Liver (tissue), 9 donors: Measurements from ENCODE around the gene VASN. TPM values are rescaled to one million over a fixed set of nuclear protein-coding genes. Genes with fewer than 3 reads are reported as not detected.

Experiments
- DNase-seq: peaks from one replicate; pipeline ENCODE4 v3.0.0-alpha.2; 2017; ENCODE audit warnings: low spot score
- H3K27ac ChIP-seq, 2 donors: one replicate each; pipeline ENCODE4 v1.7.0; 2013; ENCODE audit warnings: inconsistent platforms in 2 of 2, low read length in 2 of 2, control low read depth in 1 of 2, low read depth in 1 of 2, mild to moderate bottlenecking in 1 of 2
- H3K27me3 ChIP-seq, 4 donors: one replicate each; pipeline versions ENCODE4 v1.6.1 to v1.7.0; 2013; ENCODE audit warnings: low read length in 3 of 4, inconsistent platforms in 1 of 4, mild to moderate bottlenecking in 1 of 4, moderate library complexity in 1 of 4; ENCODE audit not compliant: control insufficient read depth in 4 of 4, insufficient read depth in 4 of 4
- H3K36me3 ChIP-seq, 4 donors: one replicate each; pipeline versions ENCODE4 v1.6.1 to v1.7.0; 2013; ENCODE audit warnings: low read length in 3 of 4, mild to moderate bottlenecking in 3 of 4, low read depth in 1 of 4, moderate library complexity in 1 of 4; ENCODE audit not compliant: control insufficient read depth in 4 of 4, insufficient read depth in 3 of 4
- H3K4me1 ChIP-seq, 4 donors: one replicate each; pipeline versions ENCODE4 v1.6.1 to v1.7.0; 2013; ENCODE audit warnings: low read length in 3 of 4, mild to moderate bottlenecking in 3 of 4, moderate library complexity in 1 of 4; ENCODE audit not compliant: control insufficient read depth in 4 of 4, insufficient read depth in 4 of 4
- H3K4me3 ChIP-seq, 3 donors: one replicate each; pipeline versions ENCODE4 v1.6.1 to v1.7.0; 2013; ENCODE audit warnings: low read length in 3 of 3, control low read depth in 1 of 3, low read depth in 1 of 3, mild to moderate bottlenecking in 1 of 3
- H3K9ac ChIP-seq, 2 donors: one replicate each; pipeline ENCODE4 v1.7.0; 2013; ENCODE audit warnings: low read length in 2 of 2, mild to moderate bottlenecking in 2 of 2, moderate library complexity in 2 of 2, control low read depth in 1 of 2, low read depth in 1 of 2
- H3K9me3 ChIP-seq, 4 donors: one replicate each; pipeline versions ENCODE4 v1.6.1 to v1.7.0; 2013; ENCODE audit warnings: low read length in 3 of 4; ENCODE audit not compliant: control insufficient read depth in 4 of 4
- EGR1 ChIP-seq, 2 donors: IDR thresholded peaks; 2 replicates each; pipeline ENCODE4 v1.6.1; 2016 to 2018; ENCODE audit warnings: antibody characterized with exemption in 2 of 2, low read depth in 2 of 2
- FOXA1 ChIP-seq: IDR thresholded peaks from 2 replicates; pipeline ENCODE4 v1.6.1; 2016; ENCODE audit warnings: antibody characterized with exemption
- FOXA2 ChIP-seq: IDR thresholded peaks from 2 replicates; pipeline ENCODE4 v1.6.1; 2016; ENCODE audit warnings: antibody characterized with exemption
- GABPA ChIP-seq, 2 donors: IDR thresholded peaks in 1 of 2; conservative IDR thresholded peaks in 1 of 2; 2 replicates each; pipeline ENCODE4 v1.6.1; 2016; ENCODE audit warnings: antibody characterized with exemption in 2 of 2, mild to moderate bottlenecking in 1 of 2, moderate library complexity in 1 of 2
- HNF4A ChIP-seq, 2 donors: conservative IDR thresholded peaks; 2 replicates each; pipeline ENCODE4 v1.6.1; 2016; ENCODE audit warnings: antibody characterized with exemption in 2 of 2, mild to moderate bottlenecking in 2 of 2
- HNF4G ChIP-seq: IDR thresholded peaks from 2 replicates; pipeline ENCODE4 v1.6.1; 2016; ENCODE audit warnings: antibody characterized with exemption
- JUND ChIP-seq, 2 donors: IDR thresholded peaks; 2 replicates each; pipeline ENCODE4 v1.6.1; 2016; ENCODE audit warnings: antibody characterized with exemption in 2 of 2
- NR2F2 ChIP-seq: IDR thresholded peaks from 2 replicates; pipeline ENCODE4 v1.6.1; 2016; ENCODE audit warnings: antibody characterized with exemption
- RAD21 ChIP-seq, 2 donors: IDR thresholded peaks; 2 replicates each; pipeline ENCODE4 v1.6.1; 2016; ENCODE audit warnings: antibody characterized with exemption in 2 of 2, mild to moderate bottlenecking in 2 of 2
- RXRA ChIP-seq, 2 donors: IDR thresholded peaks; 2 replicates each; pipeline ENCODE4 v1.6.1; 2017 to 2018; ENCODE audit warnings: antibody characterized with exemption in 2 of 2, mild to moderate bottlenecking in 1 of 2
- SP1 ChIP-seq: IDR thresholded peaks from 2 replicates; pipeline ENCODE4 v1.6.1; 2018; ENCODE audit warnings: antibody characterized with exemption, mild to moderate bottlenecking
- TAF1 ChIP-seq: conservative IDR thresholded peaks from 2 replicates; pipeline ENCODE4 v1.6.1; 2016; ENCODE audit warnings: antibody characterized with exemption, mild to moderate bottlenecking
- WGBS: extraction: QIAGEN DNeasy Blood & Tissue Kit; methylation state at CpG from one replicate; pipeline ENCODE4 v1.1.7; 2013; 5-methylcytosine and 5-hydroxymethylcytosine counted together
- polyA plus RNA-seq, 2 donors: library from polyadenylated mRNA; stranded (reverse) in 1 of 2; unstranded in 1 of 2; fragments of 200-250 nt in 1 of 2; fragments of >200 nt in 1 of 2; fragmentation: Nextera tagmentation in 1 of 2; extraction: Ambion mirVana in 1 of 2; gene quantifications; one replicate each; pipeline versions ENCODE4 v1.2.1 to v1.2.3, GENCODE V29; 2013 to 2015
- total RNA-seq, 2 donors: library from RNA; depleted of rRNA; stranded (reverse); fragments of >200 nt; gene quantifications; one replicate each; pipeline ENCODE4 v1.2.3, GENCODE V29; 2014
- TF ChIP-seq, protein P1 (sequence below): IDR thresholded peaks from 2 replicates; pipeline ENCODE4 v1.6.1; 2016; ENCODE audit warnings: antibody characterized with exemption
- TF ChIP-seq, protein P2 (sequence below): fragments of 150-350 bp; IDR thresholded peaks from 2 replicates; pipeline ENCODE4 v1.5.1; 2017; ENCODE audit warnings: improper control_type of control experiment, low read depth, low read length; ENCODE audit not compliant: missing input control
- TF ChIP-seq, protein P3 (sequence below): IDR thresholded peaks from 2 replicates; pipeline ENCODE4 v1.6.1; 2016; ENCODE audit warnings: antibody characterized with exemption
- TF ChIP-seq, protein P4 (sequence below): IDR thresholded peaks from 2 replicates; pipeline ENCODE4 v1.6.1; 2016; ENCODE audit warnings: antibody characterized with exemption, mild to moderate bottlenecking
- TF ChIP-seq, protein P5 (sequence below): IDR thresholded peaks from 2 replicates; pipeline ENCODE4 v1.6.1; 2016; ENCODE audit warnings: antibody characterized with exemption
- donor health status: healthy.
- donor health status: healthy.
- donor health status: healthy.
- donor health status: healthy.
- donor health status: healthy.

VASN gene
- total and polyA plus RNA-seq, 4 donors = 6.2 to 26.9 (median 21.2) TPM

DNA sequence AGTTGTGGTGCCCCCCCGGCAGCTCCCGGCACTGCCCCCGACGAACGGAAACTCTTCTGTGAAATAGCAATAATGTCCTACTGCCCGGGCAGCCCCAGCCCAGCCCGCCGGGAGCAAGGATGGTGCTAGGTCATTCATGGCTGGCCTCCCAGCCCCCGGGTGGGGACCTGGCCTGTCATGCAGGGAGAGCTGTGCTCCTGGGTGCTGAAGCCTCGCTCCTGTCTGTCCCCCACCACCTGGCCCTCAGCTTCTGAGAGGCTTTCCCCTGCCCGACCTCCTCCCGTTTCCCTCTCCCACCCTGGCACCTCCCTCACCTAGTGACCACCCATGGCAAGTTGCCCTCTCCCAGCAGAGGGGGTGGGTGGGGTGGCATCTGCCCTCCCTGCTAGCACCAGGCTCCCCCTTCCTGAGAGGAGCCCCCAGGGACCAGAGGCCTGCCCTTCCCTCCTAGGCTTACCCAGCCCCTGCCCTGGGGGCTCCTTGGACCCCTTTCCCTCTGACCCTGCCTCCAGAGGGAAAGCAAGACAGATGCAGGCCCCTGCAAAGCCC, 34.0 kb upstream of the VASN start:
- Histone ChIP-seq H3K36me3 (peaks cover 0 to 19% (median 12%) of the 10 kb centered on the region in 4 donors), H3K4me3 (no peak overlapping the region), H3K9me3 (no peaks in the 10 kb centered on the region), H3K27ac (no peak overlapping the region), H3K9ac (no peak overlapping the region), H3K4me1 (no peaks in the 10 kb centered on the region), H3K27me3 (no peaks in the 10 kb centered on the region)
- TF ChIP-seq, protein P1, sequence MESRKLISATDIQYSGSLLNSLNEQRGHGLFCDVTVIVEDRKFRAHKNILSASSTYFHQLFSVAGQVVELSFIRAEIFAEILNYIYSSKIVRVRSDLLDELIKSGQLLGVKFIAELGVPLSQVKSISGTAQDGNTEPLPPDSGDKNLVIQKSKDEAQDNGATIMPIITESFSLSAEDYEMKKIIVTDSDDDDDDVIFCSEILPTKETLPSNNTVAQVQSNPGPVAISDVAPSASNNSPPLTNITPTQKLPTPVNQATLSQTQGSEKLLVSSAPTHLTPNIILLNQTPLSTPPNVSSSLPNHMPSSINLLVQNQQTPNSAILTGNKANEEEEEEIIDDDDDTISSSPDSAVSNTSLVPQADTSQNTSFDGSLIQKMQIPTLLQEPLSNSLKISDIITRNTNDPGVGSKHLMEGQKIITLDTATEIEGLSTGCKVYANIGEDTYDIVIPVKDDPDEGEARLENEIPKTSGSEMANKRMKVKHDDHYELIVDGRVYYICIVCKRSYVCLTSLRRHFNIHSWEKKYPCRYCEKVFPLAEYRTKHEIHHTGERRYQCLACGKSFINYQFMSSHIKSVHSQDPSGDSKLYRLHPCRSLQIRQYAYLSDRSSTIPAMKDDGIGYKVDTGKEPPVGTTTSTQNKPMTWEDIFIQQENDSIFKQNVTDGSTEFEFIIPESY = no peak
- TF ChIP-seq HNF4G (no peak), NR2F2 (no peak), FOXA2 (no peak), RAD21 (IDR thresholded peaks at IDR 0.05) (no peak), EGR1 (IDR thresholded peaks at IDR 0.05; ENCODE audit: low read depth in 2 of 2) (no peak), RXRA (IDR thresholded peaks at IDR 0.05) (no peak), FOXA1 (no peak), SP1 (no peak), GABPA (IDR thresholded peaks at IDR 0.05 in 1 of 2, conservative IDR thresholded peaks at IDR 0.05 in 1 of 2) (no peak), JUND (IDR thresholded peaks at IDR 0.05) (no peak), TAF1 (no peak), HNF4A (conservative IDR thresholded peaks at IDR 0.05) (no peak)
- TF ChIP-seq, protein P2, sequence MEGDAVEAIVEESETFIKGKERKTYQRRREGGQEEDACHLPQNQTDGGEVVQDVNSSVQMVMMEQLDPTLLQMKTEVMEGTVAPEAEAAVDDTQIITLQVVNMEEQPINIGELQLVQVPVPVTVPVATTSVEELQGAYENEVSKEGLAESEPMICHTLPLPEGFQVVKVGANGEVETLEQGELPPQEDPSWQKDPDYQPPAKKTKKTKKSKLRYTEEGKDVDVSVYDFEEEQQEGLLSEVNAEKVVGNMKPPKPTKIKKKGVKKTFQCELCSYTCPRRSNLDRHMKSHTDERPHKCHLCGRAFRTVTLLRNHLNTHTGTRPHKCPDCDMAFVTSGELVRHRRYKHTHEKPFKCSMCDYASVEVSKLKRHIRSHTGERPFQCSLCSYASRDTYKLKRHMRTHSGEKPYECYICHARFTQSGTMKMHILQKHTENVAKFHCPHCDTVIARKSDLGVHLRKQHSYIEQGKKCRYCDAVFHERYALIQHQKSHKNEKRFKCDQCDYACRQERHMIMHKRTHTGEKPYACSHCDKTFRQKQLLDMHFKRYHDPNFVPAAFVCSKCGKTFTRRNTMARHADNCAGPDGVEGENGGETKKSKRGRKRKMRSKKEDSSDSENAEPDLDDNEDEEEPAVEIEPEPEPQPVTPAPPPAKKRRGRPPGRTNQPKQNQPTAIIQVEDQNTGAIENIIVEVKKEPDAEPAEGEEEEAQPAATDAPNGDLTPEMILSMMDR = no peak
- TF ChIP-seq, protein P3, sequence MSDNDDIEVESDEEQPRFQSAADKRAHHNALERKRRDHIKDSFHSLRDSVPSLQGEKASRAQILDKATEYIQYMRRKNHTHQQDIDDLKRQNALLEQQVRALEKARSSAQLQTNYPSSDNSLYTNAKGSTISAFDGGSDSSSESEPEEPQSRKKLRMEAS = no peak
- TF ChIP-seq, protein P4, sequence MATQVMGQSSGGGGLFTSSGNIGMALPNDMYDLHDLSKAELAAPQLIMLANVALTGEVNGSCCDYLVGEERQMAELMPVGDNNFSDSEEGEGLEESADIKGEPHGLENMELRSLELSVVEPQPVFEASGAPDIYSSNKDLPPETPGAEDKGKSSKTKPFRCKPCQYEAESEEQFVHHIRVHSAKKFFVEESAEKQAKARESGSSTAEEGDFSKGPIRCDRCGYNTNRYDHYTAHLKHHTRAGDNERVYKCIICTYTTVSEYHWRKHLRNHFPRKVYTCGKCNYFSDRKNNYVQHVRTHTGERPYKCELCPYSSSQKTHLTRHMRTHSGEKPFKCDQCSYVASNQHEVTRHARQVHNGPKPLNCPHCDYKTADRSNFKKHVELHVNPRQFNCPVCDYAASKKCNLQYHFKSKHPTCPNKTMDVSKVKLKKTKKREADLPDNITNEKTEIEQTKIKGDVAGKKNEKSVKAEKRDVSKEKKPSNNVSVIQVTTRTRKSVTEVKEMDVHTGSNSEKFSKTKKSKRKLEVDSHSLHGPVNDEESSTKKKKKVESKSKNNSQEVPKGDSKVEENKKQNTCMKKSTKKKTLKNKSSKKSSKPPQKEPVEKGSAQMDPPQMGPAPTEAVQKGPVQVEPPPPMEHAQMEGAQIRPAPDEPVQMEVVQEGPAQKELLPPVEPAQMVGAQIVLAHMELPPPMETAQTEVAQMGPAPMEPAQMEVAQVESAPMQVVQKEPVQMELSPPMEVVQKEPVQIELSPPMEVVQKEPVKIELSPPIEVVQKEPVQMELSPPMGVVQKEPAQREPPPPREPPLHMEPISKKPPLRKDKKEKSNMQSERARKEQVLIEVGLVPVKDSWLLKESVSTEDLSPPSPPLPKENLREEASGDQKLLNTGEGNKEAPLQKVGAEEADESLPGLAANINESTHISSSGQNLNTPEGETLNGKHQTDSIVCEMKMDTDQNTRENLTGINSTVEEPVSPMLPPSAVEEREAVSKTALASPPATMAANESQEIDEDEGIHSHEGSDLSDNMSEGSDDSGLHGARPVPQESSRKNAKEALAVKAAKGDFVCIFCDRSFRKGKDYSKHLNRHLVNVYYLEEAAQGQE = no peak
- TF ChIP-seq, protein P5, sequence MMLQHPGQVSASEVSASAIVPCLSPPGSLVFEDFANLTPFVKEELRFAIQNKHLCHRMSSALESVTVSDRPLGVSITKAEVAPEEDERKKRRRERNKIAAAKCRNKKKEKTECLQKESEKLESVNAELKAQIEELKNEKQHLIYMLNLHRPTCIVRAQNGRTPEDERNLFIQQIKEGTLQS = no peak
- 91% methylated on average over 12 of the region's 12 CpGs for WGBS
- DNase-seq = no peak
